HCEC 1CT (cell line): Measurements from ENCODE around the gene CYP1A2.
"Not testable (repeated sequence)": the region's sequence is repeated elsewhere in the genome, so short reads cannot be mapped to it uniquely, and the experiment has no call there.

Experiments
- DNase-seq: peaks from one replicate; pipeline ENCODE4 v3.0.0-alpha.2; 2017

The CYP1A2 gene, protein sequence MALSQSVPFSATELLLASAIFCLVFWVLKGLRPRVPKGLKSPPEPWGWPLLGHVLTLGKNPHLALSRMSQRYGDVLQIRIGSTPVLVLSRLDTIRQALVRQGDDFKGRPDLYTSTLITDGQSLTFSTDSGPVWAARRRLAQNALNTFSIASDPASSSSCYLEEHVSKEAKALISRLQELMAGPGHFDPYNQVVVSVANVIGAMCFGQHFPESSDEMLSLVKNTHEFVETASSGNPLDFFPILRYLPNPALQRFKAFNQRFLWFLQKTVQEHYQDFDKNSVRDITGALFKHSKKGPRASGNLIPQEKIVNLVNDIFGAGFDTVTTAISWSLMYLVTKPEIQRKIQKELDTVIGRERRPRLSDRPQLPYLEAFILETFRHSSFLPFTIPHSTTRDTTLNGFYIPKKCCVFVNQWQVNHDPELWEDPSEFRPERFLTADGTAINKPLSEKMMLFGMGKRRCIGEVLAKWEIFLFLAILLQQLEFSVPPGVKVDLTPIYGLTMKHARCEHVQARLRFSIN

GRCh38 chr15:74748322-74748946 lies at the start of gene CYP1A2:
TSS of gene CYP1A2 (plus strand) at chr15:74748845. CDS start at chr15:74749739, 894 bp downstream.
- DNase-seq: no peak

- DNase-seq: peak; percentile 73
Observed at GRCh38 chr15:74709011-74709410, 39.6 kb upstream of the CYP1A2 start.

- DNase-seq: no peak
Observed at GRCh38 chr15:74709892-74710291, 38.8 kb upstream of the CYP1A2 start.

DNA sequence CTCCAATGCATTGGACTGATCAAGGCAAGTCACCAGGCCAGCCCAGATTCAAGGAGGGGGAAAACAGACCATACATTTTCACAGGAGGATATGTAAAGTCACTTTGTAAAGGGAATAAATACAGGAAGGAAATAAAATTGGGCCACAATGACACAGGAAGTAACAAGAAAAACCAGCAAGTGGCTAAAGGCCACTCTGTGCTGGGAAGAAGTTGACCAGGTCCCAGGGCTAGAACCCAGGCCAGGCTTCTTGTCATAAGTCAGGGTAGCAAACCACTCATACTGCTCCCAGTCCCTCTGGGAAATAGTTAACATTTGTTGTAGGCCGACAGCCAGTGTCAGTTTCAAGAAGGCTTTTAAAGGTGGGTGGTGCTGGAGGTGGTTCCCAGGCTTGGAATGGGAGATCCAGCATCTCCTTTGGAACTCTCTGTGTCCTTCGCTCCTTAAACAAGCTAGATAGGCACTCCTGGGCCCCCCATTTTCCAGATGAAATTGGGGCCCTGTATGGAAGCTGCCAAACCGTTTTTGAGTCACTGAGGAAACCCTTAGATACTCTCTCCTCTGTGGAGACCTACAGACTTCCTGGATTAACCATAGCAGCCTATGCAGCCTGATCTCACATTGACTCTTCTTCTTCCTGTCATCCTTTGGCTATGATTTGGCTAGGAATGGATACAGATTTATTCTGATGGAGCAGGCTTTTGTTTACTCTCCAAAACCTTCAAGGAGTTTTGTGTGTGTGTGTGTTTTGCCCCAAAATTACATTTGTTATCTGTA lies 38.1 kb upstream of the CYP1A2 start:
- no peak for DNase-seq

GRCh38 chr15:74712311-74712710 lies 36.3 kb upstream of the CYP1A2 start:
- DNase-seq: no peak

DNA sequence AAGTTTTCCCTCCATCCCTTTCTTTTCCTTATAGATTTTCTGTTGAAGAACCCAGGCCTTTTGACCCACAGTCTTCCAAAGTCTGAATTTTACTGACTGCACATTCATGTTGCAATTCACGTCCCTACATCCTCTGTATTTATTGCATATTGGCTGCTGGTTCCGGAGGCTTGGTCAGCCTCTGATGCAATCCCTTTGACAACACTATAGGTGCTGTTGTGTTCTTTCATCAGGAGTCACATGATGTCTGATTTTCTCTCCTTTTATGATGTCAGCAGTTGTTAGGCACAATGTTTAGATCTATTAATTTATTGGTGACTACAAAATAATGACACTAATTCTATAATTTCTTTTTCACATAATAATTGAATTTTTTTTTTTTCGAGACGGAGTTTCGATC lies 32.0 kb upstream of the CYP1A2 start:
- DNase-seq: no peak

DNA sequence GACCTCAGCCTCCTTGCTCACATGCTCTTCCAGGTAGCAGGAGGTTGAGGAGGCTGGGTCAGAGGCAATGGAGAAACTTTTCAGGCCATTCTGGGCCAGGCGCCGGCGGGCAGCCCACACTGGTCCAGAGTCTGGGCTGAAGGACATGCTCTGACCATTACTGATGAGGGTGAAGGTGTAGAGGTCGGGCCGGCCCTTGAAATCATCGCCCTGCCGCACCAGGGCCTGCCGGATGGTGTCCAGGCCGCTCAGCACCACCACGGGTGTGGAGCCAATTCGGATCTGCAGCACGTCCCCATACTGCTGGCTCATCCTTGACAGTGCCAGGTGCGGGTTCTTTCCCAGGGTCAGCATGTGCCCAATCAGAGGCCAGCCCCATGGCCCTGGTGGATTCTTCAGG lies 26.1 kb upstream of the CYP1A2 start:
- DNase-seq: no peak

GRCh38 chr15:74723187-74723586 lies 25.5 kb upstream of the CYP1A2 start:
- DNase-seq: no peak

DNA sequence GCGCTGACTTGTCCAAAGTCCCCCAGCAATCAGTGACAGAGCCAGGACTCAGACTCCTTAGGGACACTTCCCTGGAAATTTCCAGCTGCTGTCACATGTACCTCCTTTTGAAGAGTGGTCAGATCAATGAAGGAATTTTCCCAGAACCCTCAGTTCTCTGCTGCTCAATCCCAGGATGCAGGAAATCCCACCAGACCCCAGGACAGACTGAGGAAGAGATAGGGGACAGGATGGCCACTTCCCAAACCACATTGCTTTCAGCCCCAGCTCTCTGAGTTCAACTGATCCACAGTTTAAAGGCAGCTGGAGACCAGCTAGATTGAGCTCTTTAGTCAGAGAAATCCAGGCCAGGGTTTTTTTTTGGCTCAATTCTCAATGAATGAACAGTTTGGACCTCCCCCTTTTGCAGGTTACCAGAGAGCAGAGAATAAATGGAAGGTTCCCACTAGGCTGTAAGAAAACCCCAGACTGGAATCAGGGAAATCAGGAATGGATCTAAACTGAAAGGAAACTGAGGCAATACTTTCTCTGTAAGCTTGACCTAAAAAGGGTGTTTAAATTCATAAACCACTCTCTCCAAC lies 24.8 kb upstream of the CYP1A2 start:
- peak; percentile 35 for DNase-seq

- DNase-seq: no peak
Observed at GRCh38 chr15:74724570-74725224, 23.9 kb upstream of the CYP1A2 start.

DNA sequence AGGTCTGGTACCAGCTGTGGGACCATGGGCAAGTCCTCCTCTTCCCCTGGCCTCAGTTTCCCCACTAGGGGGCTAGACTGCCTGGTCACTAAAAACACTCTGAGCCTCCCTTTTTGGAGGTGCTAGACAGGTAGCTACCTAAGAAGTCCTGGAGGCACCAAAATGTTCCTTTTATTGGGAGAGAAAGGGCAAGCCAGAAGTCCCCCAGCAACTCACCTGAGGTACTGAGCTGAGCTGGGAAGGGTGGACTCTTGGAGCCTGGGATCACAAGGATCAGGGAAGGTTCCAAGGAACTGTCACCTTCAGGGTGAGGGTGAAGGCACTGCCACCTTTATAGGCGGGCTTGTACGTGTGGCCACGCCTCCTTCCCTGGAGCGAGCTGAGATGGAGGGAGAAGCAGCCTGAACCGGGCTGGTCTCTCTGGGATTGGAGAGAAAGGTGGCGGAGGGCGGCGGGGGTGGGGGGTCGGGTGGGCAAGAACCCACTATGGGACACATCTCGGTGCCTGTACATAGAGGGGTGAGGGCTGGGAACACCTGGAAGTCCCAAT lies 23.3 kb upstream of the CYP1A2 start, which contains the start of gene CYP1A1:
Gene CYP1A1, minus strand, starts transcription at position 304 of the 550 bp plus-strand sequence. CDS start 2,431 bp downstream, outside the sequence.
- no peak for DNase-seq

DNA sequence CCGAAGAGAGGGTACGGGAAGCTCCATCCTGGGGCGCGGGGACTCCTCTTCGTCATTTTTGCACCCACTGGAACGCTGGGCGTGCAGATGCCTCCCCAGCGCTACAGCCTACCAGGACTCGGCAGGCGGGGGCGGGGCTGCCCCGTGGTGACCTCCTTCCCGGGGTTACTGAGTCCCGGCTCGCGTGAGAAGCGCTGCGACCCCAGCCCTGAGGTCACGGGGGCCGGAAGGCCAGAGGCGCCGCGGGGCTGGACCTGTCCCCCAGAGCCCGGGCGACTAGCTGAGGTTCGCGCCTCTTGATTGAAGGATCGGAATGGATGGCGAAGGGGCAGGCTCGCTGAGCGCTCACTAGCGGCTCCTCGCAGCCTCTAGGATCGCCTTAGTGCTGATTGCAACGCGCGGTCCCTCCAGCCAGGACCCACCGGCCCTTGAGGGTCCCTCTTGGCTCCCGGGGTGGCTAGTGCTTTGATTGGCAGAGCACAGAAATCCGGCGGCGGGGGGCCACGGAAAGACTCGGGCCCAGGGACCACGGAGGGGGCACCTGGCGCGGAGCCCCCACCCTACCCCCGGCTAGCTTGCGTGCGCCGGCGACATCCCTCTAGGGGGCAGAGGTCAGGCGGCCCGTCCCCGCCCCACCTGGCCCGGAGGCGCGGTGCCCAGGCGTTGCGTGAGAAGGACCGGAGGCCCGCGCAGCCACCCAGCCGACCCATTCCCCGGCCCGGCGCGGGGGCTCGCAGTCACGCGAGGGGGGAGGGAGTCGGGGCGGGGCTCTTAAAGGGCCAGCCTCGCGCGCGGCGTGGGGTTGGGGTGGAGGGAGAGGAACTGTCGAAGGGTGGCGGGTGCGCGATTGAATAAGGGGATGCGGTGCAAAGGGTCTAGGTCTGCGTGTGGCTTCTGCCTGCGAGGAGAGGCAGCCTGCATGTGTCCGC lies 22.5 kb upstream of the CYP1A2 start:
- DNase-seq: no peak

GRCh38 chr15:74726774-74727164 lies 21.9 kb upstream of the CYP1A2 start:
- no peak for DNase-seq

GRCh38 chr15:74727727-74728126 lies 20.9 kb upstream of the CYP1A2 start:
- DNase-seq: no peak

DNA sequence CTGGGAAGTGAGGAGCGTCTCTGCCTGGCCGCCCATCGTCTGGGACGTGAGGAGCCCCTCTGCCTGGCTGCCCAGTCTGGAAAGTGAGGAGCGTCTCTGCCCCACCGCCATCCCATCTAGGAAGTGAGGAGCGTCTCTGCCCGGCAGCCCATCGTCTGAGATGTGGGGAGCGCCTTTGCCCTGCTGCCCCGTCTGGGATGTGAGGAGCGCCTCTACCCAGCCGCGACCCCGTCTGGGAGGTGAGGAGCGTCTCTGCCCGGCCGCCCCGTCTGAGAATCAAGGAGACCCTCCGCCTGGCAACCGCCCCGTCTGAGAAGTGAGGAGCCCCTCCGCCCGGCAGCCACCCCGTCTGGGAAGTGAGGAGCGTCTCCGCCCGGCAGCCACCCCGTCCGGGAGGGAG lies 19.9 kb upstream of the CYP1A2 start:
- not testable (repeated sequence) for DNase-seq

DNA sequence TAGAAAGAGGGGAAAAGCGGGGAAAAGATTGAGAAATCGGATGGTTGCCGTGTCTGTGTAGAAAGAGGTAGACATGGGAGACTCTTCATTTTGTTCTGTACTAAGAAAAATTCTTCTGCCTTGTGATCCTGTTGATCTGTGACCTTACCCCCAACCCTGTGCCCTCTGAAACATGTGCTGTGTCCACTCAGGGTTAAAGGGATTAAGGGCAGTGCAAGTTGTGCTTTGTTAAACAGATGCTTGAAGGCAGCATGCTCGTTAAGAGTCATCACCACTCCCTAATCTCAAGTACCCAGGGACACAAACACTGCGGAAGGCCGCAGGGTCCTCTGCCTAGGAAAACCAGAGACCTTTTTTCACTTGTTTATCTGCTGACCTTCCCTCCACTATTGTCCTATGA lies 19.3 kb upstream of the CYP1A2 start:
- DNase-seq: not testable (repeated sequence)

DNA sequence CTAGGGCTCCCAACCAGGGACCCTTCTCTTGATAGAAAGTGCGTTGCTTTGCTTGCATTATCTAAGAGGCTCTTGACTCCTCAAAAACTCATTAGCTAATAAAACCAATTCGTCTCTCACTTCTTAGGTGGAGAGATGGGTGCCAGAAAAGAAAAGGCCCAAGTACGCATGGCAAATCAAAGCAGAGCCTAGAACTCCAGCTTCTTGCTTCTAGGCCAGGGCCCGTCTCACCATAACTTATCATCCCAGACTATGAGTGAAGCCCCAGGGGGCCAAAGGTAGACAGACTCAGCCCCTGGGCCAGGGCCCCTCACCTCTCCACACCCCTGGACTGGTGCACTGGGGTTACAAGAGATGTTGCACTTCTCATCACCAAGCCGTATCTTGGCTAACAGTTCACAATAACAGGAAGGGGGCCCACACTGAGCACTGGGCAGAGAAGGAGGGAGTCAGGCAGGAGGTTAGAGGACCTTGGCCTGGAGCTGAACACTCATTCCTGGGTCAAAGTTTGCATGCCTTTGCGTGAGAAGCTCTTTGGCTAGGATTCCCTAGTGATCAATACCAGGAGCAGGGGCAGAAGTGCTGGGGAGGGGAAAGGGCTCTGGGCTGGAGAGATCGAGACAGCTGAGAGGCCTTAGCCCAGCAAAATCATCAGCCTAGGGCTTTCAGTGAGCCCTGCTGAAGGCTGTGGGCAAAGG lies 17.9 kb upstream of the CYP1A2 start:
- no peak for DNase-seq

- no peak for DNase-seq
Observed at GRCh38 chr15:74732846-74733245, 15.8 kb upstream of the CYP1A2 start.

DNA sequence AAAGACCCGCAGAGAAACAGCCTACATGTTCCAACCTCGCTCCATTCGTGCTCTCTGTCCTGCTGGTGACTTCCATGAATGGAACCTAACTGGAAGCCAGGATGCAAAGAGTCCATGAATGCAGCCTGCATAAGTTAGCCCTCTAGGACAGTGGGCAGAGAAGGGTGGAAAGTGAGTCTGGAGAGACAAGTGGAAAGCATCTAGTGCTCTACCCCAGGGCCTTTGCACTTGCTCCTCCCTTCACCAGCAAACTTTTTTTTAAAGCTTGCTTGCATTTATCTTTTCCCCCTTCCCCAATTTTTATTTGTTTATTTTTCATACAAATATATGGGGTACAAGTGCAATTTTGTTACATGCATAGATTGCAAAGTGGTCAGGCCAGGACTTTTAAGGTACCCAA lies 15.4 kb upstream of the CYP1A2 start:
- DNase-seq: no peak

DNA sequence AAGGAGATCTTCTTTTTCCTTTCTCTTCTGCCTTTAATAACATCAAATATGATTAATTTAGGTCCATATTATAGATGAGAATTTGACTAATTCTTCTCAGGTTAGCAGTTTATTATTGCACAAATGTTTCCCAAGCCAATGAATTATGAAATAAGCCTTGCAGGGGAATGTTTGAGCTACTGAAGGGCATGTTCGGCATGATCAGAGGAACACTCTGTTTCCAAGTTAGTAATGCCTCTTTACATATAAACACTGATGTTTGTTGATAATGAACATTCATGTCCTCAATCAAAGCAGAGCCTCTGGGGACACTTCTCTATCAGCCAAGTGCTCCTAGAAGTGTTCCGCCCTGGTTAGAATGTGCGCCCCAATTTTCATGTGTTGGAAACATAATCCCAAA lies 13.3 kb upstream of the CYP1A2 start:
- no peak for DNase-seq
